Activated naive CD4-positive, alpha-beta T cell treated with anti-CD3 and anti-CD28 coated beads, Interleukin-2, amount 50 U/mL, for 16 hours (primary cell): ENCODE measurements around the gene TMEM11.

Source experiments
- DNase-seq: peaks from one replicate; pipeline ENCODE4 v3.0.0-alpha.2; 2020

TMEM11 gene, protein sequence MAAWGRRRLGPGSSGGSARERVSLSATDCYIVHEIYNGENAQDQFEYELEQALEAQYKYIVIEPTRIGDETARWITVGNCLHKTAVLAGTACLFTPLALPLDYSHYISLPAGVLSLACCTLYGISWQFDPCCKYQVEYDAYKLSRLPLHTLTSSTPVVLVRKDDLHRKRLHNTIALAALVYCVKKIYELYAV

DNA sequence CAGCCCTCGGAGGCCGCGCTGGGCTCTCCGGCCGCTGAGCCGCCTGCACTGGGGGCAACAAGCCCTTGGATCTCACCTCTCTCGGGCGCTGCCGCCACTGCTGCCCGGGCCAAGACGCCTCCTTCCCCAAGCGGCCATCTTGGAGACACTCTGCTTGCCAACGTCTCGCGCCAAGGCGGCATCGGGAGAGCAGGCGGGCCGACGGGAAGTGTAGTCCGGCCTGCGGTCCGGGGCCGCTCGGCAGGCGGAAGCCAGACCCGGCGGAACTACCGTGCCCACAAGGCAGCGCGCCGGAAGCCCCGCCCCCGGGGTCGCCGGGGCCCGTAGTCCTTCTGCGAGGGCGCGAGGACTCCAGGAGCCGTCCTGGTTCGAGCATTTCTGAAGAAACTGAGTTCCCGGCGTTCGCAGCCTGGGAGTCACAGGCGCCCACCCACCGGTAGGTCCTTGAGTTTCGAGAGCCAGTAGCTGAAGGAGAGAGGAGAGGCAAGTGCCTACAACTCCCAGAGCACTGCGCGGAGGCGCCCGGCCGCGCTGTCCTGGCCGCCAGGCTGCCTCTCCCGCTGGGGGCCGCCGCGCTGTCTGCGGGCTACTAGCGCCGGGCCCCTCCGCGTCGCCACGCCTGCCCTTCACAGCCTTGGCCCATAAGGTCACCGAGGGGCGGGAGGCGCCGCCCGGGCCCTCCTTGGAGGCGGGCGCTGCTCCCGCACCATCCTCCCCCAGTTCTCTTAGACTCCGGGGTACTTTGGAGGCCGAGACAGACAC is at the start of gene TMEM11:
Gene TMEM11, minus strand, starts transcription at position 147 of the 762 bp plus-strand sequence. Its CDS starts 9 bp downstream, at position 138.
- DNase-seq: peak; percentile 95

DNA sequence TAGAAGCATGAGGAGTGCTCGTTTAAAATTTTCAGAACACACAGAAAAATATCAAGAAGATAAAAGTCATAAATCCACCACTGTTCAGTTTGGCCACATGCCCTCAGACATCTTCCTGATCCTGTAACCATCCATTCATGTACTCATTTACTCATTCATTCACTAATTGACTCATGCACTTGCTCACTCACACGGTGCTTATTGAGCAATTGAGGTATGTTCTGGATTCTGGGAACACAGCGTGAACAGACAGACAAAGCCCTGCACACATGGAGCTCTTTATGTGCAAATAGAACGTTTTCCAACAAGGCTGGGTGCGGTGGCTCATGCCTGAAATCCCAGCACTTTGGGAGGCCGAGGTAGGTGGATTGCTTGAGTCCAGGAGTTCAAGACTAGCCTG is 49.4 kb upstream of the TMEM11 start:
- DNase-seq: no peak

DNA sequence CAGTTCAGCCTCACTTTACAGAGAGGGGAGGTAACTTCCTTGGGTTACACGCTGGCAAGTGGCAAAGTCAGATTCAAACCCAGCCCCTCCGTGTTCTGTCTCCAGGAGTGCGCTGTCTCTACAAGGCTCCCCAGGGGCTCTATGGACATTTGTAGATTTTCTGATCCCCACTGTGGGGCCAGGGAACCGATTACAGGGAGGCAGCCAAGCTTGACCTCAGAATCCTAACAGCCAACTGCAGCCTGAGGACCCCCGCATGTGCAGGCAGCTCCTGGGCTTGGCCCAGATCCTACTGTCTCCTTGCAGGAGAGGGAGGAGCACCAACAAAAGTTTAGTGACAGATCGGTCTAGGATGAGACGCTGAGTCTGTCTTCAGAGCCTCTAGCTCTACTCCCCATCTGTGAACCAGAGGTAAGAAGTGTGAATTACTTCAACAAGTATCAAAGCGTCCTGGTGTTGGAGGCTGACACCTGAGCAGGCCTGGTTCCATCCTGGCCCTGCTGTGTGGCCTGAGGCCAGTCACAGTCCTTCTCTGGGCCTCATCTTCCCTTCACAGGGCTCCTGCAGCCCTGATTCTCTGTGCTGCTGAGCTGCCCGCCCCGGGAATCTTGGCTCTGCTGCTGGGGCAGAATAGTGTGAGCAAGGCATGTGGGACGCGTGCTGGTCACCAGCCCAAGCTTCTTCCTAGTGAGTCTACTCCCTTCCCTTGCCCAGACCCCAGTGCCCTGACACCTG is 48.5 kb upstream of the TMEM11 start:
- no peak for DNase-seq

DNA sequence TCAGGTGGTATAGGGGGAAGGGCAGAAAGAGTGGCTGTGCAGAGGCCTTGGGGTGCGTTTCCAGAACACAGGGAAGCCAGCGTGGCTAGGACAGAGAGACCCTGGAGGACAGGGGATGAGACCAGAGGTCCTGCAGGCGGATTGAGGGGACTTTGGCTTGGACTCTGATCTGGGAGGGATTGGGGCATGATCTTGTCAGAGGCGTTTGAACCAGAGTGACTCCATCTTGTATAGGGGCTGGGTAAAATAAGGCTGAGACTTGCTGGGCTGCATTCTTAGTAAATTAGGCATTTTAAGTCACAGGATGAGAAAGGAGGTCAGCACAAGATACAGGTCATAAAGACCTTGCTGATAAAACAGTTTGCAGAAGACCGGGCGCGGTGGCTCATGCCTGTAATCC is 44.6 kb upstream of the TMEM11 start:
- no peak for DNase-seq

DNA sequence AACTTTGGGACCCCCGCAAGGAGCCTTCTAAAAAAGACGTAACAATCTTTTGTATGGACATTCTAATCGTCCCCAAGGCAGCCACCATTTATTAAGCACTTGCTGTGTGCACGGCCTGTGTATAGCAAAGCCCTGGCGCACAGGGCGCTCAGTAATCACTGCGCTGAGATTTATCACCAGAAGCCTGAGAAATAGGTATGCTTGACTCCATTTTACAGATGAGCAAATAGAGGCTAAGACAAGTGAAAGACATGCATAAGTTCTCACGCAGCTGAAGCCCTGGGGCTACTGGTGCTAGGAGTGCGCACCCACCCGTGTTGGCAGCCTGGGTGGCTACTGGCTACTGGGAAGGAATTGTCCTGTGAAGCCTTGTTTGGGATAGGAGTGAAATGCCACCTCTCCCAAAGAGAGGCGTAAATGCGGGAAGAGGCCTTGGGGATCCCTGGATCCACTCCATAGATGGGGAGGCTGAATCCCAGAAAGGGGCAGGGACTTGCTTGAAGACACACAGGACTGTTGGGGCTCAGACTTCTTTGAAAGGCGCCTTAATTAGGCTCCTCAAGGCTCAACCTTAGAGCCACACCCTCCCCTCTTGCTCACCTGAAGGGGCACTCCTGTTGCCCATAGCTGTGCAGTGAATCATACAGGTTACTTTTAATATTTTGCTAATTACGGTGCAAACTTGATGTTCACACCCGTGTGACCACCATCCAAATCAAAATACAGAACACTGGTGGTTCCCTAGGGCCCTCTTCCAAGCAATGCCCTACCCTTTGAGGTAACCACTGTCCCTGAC is 39.9 kb upstream of the TMEM11 start:
- no peak for DNase-seq

DNA sequence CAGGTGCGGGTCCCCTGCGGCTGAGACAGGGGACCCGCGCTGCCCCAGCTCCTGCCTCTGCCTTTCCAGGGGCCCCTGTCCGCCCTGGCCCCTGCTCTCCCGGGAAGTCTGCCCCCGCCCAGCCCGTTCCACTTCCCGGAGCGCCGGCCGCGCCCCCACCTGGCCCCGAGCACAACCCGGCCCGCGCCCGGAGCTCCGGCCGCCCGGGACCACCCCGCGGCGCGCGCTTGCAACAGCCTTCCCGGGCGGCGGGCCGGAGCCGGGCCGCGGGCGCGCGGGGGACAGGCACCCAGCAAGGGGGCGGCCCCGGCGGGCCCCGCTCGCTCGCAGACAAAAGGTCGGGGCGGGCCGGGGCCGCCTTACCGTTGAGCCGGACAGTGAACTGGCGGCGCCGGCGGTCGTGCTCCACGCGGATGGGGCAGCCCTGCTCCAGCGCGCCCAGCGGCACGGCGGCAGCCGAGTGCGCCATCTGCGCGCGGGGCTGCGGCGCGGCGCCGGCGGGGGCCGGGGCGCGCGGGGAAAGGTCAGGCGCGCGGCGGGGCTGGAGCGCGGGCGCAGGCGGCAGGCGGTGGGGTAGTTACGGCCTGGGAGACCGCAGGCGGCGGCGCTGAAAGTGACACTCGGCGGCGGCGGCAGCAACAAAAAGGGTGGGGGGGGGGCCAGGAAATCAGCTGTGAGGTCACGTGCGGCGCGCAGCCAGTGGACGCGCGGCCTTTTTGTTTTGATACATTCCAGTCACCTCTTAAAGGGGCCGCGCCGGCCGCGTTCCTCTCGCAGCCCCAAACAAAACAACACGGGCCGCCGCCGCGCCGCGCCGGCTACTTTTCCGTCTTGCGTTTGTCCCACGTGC is 39.1 kb upstream of the TMEM11 start, which contains the start of gene NATD1:
Gene NATD1, minus strand, starts transcription at position 615 of the 850 bp plus-strand sequence. Its CDS starts 146 bp downstream, at position 469.
- peak; percentile 76 for DNase-seq

DNA sequence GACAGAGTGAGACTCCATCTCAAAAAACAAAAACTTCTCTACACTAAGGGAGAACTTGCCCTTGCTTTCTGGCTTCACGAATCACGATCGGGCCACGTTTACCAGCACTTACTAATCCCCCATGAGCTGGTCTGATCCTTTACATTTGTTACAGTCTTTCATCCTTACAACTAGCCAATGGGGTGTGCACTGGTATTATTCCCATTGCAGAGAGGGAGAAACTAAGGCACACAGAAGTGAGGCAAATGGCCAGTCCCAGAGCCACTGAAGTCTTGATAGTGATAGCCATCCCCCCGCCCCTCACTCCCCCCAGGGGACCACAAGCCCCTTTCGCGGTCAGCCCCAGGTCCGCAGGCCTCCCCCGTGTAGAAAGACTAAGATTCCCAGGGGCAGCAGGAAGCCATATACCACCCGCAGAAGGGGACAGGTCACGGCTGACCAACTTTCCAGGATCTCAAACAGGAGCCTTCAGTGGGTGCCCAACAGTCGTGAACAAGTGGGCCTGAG is 38.4 kb upstream of the TMEM11 start:
- no peak for DNase-seq

DNA sequence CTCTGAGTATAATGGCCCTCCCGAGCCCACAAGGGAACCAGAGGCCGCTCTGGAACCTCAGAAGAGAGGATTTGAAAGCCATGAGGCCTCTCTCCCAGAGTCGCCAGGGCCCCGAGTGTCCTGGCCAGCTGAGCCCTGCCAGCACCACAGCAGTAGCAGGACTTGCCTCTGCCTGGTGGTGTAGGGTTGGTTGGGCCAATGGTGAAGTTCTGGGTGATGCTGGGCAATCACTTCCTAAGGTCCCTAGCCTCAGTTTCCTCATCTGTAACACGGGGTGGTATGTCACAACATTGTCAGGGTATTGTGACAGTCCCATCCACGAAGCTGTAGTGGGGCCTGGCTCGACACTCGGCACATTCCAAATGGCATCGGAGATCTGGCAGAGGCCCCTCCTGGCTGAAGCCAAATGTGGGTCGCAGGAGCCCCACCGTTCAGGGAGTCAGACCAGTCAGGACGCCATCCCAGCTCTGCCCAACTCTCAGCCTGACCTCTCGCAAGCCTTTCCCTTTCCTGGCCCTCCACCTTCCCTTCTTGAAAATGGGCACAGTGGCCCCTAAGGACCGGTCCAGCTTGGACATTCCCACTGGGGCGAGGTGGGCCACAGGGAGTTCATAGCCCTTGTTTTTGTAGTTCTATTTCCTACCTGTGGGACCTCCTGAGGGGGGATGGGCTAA is 37.5 kb upstream of the TMEM11 start:
- DNase-seq: no peak

DNA sequence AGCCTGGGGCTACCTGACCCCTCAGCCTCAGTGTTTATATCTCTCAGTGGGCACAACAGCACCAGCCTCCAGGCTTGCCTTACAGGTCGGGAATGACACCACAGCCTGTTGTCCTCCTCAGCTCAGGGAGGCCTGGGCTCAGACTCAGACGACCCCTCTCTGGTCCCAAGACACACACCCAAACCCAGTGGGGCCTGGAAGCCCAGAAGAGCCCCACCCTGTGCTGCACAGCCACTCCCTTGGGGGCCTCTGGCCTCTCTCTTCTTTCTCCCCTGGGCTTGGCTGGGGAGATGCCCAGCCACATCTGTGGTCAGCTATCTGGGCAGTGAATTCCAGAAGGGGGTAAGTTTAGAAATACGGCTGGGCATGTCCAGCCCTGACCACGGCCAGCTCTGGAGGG is 36.9 kb upstream of the TMEM11 start:
- DNase-seq: no peak

DNA sequence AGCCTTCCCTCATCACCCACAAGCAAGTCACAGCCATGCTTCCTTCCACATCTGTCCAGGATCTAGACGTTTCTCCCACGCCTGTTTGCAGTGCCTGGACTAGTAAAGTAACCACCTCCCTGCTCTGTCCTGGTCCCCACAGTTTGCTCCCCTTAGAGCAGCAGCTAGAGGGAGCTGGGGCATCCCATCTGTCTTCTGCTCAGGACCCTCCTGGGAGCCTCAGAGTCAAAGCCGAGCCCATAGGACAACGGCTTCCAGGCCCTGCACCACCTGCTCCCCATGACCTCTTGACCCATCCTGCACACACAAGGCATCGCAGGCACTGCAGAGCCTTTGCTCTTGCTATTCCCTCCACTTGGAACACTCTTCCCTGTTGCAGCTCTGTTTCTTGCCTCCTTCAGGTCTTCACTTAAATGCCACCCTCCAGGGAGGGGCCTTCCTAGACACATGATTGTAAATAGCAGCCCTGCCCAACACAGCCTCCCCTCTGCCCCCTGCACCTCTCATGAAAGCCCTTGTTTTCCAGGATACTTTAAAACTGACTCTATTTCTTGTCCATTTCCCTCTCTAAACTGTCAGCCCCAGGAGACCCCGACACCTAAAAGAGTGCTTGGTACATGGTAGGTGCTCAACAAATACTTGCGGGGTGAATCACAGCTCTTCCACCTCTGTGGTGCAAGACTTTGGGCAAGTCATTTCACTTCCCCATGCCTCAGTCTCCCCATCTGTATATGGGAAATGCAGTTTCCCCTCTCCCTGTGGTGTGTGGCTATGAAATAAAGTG is 36.2 kb upstream of the TMEM11 start:
- DNase-seq: no peak

DNA sequence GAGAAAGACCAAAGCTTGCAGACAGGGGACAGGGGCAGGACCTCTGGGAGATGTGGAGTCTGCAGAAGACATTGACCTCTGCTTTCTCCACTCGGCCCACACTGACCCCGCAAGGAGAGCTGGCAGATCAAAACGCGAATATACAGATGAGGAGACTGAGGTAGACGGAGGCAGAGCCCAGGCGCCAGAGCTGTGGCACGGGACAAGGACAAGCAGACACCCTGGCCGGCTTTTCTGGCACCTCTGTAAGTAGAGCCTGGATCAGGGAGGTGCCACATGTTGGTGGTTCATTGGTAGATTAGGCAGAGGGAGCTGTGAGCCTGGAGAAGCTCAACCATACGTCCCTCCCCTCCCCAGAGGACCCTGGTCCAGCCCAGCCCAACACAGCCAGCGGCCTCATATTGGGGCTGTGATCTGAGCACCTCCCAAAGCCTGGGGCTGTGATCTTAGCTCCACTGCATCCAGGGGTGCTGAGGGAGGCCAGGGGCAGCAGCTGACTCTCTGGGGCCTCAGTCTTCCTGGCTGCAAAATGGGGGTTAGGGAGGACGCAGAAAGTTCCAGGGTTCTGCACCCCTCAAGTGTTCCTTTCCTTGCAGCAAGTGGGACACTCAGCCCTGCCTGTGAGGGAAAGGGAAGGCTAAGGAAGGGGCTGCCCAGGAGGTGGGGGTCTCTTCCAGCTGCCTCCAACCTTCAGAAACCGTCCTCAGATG is 35.3 kb upstream of the TMEM11 start:
- DNase-seq: no peak

DNA sequence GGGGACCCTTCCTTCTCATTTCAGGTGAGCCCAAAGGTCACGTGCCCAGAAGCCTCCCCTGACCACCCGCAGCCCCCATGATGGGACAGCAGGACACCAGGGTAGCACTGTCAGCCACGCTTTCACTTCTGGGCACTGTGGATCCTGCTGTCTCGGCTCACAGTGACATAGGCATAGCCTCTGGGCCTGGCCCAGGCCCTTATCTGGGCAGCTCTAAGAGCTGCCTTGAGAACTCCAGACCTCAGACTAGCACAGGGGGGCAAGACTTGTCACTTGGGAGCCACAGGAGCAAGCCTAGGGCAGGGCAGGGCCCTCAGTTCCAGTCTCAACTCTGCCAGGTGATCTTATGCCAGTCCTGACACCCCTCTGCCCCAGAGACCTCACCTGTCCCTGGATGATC is 34.5 kb upstream of the TMEM11 start:
- DNase-seq: no peak

DNA sequence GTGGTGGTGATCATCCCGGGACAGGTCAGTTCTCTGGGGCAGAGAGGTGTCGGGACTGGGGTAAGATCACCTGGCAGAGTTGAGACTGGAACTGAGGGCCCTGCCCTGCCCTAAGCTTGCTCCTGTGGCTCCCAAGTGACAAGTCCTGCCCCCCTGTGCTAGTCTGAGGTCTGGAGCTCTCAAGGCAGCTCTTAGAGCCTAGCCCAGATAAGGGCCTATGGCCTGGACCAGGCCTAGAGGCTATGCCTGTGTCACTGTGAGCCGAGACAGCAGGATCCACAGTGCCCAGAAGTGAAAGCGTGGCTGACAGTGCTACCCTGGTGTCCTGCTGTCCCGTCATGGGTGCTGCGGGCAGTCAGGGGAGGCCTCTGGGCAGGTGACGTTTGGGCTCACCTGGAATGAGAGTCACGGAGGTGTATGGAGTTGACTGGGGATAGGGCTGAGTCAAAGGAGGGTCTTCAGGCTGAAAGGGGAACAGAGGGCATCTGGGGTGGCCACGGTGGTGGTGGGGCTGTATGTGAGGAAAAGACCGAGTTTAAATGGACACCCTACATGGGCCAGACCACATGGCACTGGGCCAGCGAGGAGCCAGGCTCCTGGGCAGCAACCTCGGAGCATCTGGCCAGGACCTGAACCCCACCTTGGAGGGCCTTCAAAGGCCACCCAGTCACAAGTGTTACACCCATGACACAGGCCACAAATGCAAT is 33.7 kb upstream of the TMEM11 start:
- DNase-seq: no peak

DNA sequence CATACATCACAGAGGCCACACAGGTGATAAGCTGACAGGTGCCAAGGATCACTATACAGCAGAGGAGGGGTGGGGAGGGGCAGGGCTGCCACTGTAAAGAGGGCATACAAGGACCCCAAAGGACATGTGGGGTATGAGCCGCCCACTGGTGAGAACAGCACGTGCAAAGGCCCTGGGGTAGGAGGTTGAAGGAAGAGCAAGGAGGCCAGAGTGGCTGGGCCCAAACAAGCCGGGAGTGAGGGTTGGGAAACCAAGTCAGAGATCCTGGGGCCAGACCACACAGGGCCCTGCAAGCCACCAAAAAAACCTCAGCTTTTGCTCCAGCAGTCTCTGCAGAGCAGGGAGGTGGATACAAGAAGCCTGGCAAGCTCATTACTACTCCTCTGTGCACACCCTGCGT is 32.7 kb upstream of the TMEM11 start:
- no peak for DNase-seq

DNA sequence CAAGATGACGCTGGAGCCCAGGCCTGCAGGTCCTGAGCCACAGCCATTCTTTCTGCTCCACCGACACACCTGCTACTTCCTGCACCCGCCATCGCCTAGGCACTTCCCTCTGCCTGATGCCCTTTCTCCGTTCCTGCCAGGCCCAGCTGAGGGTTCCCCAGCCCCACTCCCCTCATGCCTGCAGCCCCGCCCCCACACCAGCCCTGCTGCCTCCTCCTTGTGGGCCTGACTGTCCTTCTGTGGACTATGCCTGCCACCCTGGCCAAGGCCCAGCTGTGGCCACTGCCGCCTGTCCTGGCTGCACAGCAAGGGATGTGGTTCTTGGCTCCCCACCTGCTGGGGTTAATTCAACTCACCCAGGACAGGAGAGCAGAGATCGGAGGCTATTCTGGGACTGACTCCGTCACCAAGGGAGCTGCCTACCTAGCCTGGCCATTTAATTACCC is 31.7 kb upstream of the TMEM11 start:
- DNase-seq: no peak

DNA sequence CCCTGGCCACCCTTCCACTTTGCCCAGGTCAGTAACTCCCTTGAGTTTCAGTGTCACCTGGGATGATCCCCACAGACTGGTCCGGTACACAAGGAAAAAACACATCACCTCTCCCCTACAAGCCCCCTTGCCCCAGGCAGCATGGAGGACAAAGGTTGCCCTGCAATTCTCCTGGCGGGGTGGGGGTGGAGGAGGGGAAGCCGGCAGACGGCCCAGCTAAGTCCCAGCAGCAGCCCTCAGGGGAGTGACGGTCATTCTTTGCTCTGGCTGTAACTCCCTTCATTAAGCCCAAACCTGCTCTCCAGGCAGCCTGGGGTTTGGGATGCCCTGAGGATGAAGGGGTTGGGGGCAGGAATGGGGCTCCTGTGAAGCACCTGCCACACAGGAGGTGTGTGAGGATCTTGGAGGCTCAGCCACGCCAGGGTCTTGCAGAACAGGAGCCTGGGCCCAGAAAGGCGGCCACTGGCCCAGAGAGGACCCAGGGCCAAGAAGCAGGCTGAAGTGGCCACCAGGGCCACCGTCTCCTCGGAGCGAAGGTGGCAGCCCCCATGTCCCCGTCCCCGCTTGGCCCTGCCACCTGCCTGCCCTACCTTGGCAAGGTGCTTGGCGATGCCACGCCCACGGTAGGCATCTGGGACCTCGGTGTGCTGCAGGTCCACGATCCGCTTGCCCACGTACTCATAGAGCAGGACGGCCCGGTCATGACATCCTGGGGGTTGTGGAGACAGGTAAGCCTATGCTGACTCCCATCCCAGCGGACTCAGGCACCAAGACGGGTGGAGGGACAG is 29.7 kb upstream of the TMEM11 start:
- DNase-seq: no peak

DNA sequence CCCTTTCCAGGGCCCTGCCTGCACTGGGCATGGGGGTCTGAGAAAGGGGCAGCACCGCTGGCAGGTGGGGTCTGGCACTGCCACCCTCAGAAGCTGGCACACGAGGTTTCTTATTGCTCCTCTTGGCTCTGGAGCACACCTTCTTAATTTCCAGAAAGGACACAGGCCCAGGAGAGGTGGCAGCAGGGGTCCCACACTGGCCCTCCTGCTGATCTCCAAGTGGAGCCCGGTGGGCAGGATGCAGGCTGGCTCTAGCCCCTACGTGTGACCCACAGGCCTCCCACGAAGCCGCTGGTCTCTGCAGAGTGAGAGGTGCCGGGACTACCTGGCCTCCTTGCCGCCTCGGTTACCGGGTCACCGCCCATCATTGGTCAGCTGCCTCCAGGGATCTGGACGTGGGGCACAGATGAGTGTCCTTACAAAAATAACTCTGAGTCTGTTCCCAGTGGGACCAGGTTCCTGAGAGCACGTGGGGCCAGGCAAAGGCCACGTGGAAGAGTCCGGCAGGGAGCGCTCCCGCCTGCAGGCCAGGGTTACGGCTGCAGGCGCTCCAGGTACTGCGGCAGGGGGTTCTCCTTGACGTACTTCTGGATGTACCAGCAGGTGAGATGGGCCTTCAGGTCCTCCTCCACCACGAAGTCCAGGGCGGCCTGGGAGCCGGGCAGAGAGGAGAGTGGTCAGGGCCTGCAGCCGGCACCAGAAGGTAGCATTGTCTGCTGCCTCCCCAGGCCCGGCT is 29.0 kb upstream of the TMEM11 start:
- DNase-seq: no peak
